ENCODE results near the gene MMP1. TPM values are rescaled to one million over a fixed set of nuclear protein-coding genes. Genes with fewer than 3 reads are reported as not detected.

Gene MMP1
- total and polyA plus RNA-seq, 2 of the 4 experiments (the other 2 are of a cell fraction), result 166 to 245 TPM

GRCh38 chr11:102757823-102758549, 40.0 kb downstream of the MMP1 start:
- no peak overlapping the region for H2BK20ac ChIP-seq (ENCODE audit: low read depth, low read length)
- H4K5ac ChIP-seq (ENCODE audit: low read depth, low read length), result no peak overlapping the region
- no peak overlapping the region for H3K9ac ChIP-seq (ENCODE audit: low read depth, low read length)
- H3K9me3 ChIP-seq (ENCODE audit: control insufficient read depth, insufficient read depth, low read length), result no peaks in the 10 kb centered on the region
- no peaks in the 10 kb centered on the region for H4K20me1 ChIP-seq (ENCODE audit: insufficient read depth, low read length)
- no CpG with 5 or more reads among the region's 2 CpGs for WGBS, 2 experiments (ENCODE audit: extremely low coverage in 2 of 2, insufficient read length in 1 of 2)
- no peaks in the 10 kb centered on the region for H3K79me1 ChIP-seq (ENCODE audit: low read depth in 1 of 2, low read length in 2 of 2)
- H3K4ac ChIP-seq (ENCODE audit: low read depth, low read length), result no peak overlapping the region
- TF ChIP-seq CEBPB (IDR thresholded peaks at IDR 0.05; ENCODE audit: low read depth, low read length), result peak; percentile 96
- no peak; the same call in 1 of the 2 replicates for TF ChIP-seq RFX5 (IDR thresholded peaks at IDR 0.05; ENCODE audit: low read depth, low read length)
- TF ChIP-seq FOS (IDR thresholded peaks at IDR 0.05; ENCODE audit: low read depth, low read length), result 0 out of 2 replicates have a peak, but pooled peaks have one; percentile 44
- TF ChIP-seq CHD1 (IDR thresholded peaks at IDR 0.05; ENCODE audit: low read depth, low read length), result no peak
- TF ChIP-seq NFE2L2 (IDR thresholded peaks at IDR 0.05; ENCODE audit: low read depth, low read length), result no peak
- dilution Hi-C loops (cut with HindIII; ENCODE audit: low sequenced_read_pairs, unreplicated experiment), result no loop called here
- H3K27me3 ChIP-seq (ENCODE audit: control insufficient read depth, insufficient read depth, low read length), result peaks cover 19% of the 10 kb centered on the region
- H4K91ac ChIP-seq (ENCODE audit: insufficient read depth, low read depth, low read length), result no peak overlapping the region
- H2BK15ac ChIP-seq (ENCODE audit: low read depth, low read length), result no peak overlapping the region
- DNase-seq (peak; percentile 89), ATAC-seq (ENCODE audit: low read depth) (peak; percentile 22; the same call in 1 of the 2 replicates)
- BruUV-seq (replicated peaks), result no TSS peak
- H3K9me1 ChIP-seq (ENCODE audit: insufficient read depth, low read length), result no peaks in the 10 kb centered on the region
- no peak overlapping the region for H3K4me3 ChIP-seq (ENCODE audit: insufficient read depth, low read depth, low read length)
- in situ Hi-C loops (cut with MboI; ENCODE audit: low sequenced_read_pairs), result no loop called here
- H2AFZ ChIP-seq (replicated peaks; ENCODE audit: low read length, poor library complexity), result no peak overlapping the region
- no peak overlapping the region for H3K23ac ChIP-seq (ENCODE audit: low read depth, low read length)
- no peak overlapping the region for H2AK5ac ChIP-seq (ENCODE audit: low read depth, low read length)
- H3K36me3 ChIP-seq (ENCODE audit: control insufficient read depth, insufficient read depth, low read length), result no peaks in the 10 kb centered on the region
- H3K27ac ChIP-seq (ENCODE audit: insufficient read depth, low read length), result no peak overlapping the region
- no peak overlapping the region for H3K4me2 ChIP-seq (ENCODE audit: low read depth, low read length)
- intact Hi-C loops (cut with micrococcal nuclease), result no loop called here
- no peak overlapping the region for H2BK5ac ChIP-seq (ENCODE audit: low read depth, low read length, poor library complexity, severe bottlenecking)
- no peak overlapping the region for H2BK120ac ChIP-seq (ENCODE audit: low read depth, low read length)
- H4K8ac ChIP-seq (ENCODE audit: low read depth in 2 of 2, low read length in 2 of 2), result no peak overlapping the region
- no peak overlapping the region for H3K14ac ChIP-seq (replicated peaks; ENCODE audit: low read depth, low read length)
- H3K18ac ChIP-seq (ENCODE audit: low read depth, low read length), result no peak overlapping the region
- H3K56ac ChIP-seq (ENCODE audit: extremely low read depth, insufficient read depth, low read length), result no peak overlapping the region
- ChIA-PET POLR2A (ENCODE audit: unreplicated experiment) (no interaction called here), CTCF (interaction anchor here (0.7 kb wide), 1 partner anchor 759 kb away, joined by 4 read pairs; no protein-coding TSS in a partner anchor)
- H2AK9ac ChIP-seq (replicated peaks; ENCODE audit: low read depth, low read length, poor library complexity), result no peak overlapping the region
- peaks cover 3% of the 10 kb centered on the region; the same call in 1 of the 2 replicates for H3K4me1 ChIP-seq (ENCODE audit: control insufficient read depth, insufficient read depth, low read length)

Data from IMR-90 (cell line).